ENCODE results near the gene CCN6.
A peak's percentile ranks its signal among the peaks of the same experiment; 100 is the strongest.

CCN6 gene

GRCh38 chr6:112062966-112063365, 9.1 kb downstream of the CCN6 start:
- no peak for TF ChIP-seq CTCF (IDR thresholded peaks at IDR 0.05; ENCODE audit: low read length, missing control alignments)
- no peak for DNase-seq (ENCODE audit: low read depth)
- H3K4me3 ChIP-seq (replicated peaks; ENCODE audit: low read depth, low read length): no peak overlapping the region

- no peak for DNase-seq (ENCODE audit: low read depth)
- TF ChIP-seq CTCF (IDR thresholded peaks at IDR 0.05; ENCODE audit: low read length, missing control alignments): no peak
- no peak overlapping the region for H3K4me3 ChIP-seq (replicated peaks; ENCODE audit: low read depth, low read length)
Observed at GRCh38 chr6:112065426-112065986, 11.6 kb downstream of the CCN6 start.

GRCh38 chr6:112066606-112067005, 12.7 kb downstream of the CCN6 start:
- no peak for TF ChIP-seq CTCF (IDR thresholded peaks at IDR 0.05; ENCODE audit: low read length, missing control alignments)
- H3K4me3 ChIP-seq (replicated peaks; ENCODE audit: low read depth, low read length): no peak overlapping the region
- DNase-seq (ENCODE audit: low read depth): no peak

- no peak for DNase-seq (ENCODE audit: low read depth)
- H3K4me3 ChIP-seq (replicated peaks; ENCODE audit: low read depth, low read length): no peak overlapping the region
- no peak for TF ChIP-seq CTCF (IDR thresholded peaks at IDR 0.05; ENCODE audit: low read length, missing control alignments)
Observed at GRCh38 chr6:112081569-112081968, 27.7 kb downstream of the CCN6 start.

GRCh38 chr6:112085286-112086065, 31.6 kb downstream of the CCN6 start:
- no peak for TF ChIP-seq CTCF (IDR thresholded peaks at IDR 0.05; ENCODE audit: low read length, missing control alignments)
- H3K4me3 ChIP-seq (replicated peaks; ENCODE audit: low read depth, low read length): no peak overlapping the region
- DNase-seq (ENCODE audit: low read depth): no peak

- peak; percentile 18 for TF ChIP-seq CTCF (IDR thresholded peaks at IDR 0.05; ENCODE audit: low read length, missing control alignments)
- peak overlapping the region; percentile 90 for H3K4me3 ChIP-seq (replicated peaks; ENCODE audit: low read depth, low read length)
- peak; percentile 46 for DNase-seq (ENCODE audit: low read depth)
Observed at GRCh38 chr6:112086744-112087135, 32.8 kb downstream of the CCN6 start.

All from fibroblast of pulmonary artery (primary cell).